ENCODE measurements around the gene PYURF.

DNA sequence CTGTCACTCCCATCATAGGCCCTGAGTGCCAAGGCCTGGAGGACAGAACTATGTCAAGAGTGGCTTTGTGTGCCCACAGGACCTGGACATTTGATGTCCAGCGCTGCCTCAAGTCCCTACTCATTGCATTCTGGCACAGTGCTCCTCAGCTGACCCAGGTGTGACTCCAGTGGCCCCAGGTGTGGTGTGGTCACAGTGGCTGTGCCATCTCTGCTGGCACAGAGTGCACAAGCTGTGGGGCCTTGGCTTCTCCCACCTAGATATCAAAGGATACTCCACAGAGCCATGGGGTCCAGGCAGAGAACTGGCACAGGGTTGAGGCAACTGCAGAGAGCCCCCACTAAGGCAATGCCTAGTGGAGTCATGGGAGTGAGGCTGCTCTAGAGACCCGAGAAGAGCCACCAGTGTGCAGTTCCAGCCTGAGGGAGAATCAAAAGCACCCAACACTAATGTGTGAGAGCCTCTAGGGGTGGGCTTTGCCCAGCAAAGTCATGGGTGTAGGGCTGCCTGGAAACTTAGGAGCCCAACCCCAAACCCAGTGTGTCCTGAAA lies 25.6 kb downstream of the PYURF start:
- TF ChIP-seq CREB1 (IDR thresholded peaks at IDR 0.05; ENCODE audit: low read depth) (no peak), RAD21 (IDR thresholded peaks at IDR 0.05; ENCODE audit: low read depth) (no peak), FOXM1 (IDR thresholded peaks at IDR 0.05; ENCODE audit: borderline replicate concordance, low read depth) (no peak), EP300 (IDR thresholded peaks at IDR 0.05; ENCODE audit: borderline replicate concordance) (no peak), TEAD4 (IDR thresholded peaks at IDR 0.05) (no peak), NFIC (IDR thresholded peaks at IDR 0.05) (no peak), YY1 (IDR thresholded peaks at IDR 0.05; ENCODE audit: low read depth) (no peak), TCF12 (IDR thresholded peaks at IDR 0.05; ENCODE audit: low read depth) (no peak)
- TF ChIP-seq, protein P1, sequence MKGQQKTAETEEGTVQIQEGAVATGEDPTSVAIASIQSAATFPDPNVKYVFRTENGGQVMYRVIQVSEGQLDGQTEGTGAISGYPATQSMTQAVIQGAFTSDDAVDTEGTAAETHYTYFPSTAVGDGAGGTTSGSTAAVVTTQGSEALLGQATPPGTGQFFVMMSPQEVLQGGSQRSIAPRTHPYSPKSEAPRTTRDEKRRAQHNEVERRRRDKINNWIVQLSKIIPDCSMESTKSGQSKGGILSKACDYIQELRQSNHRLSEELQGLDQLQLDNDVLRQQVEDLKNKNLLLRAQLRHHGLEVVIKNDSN (IDR thresholded peaks at IDR 0.05): no peak
- TF ChIP-seq, protein P2, sequence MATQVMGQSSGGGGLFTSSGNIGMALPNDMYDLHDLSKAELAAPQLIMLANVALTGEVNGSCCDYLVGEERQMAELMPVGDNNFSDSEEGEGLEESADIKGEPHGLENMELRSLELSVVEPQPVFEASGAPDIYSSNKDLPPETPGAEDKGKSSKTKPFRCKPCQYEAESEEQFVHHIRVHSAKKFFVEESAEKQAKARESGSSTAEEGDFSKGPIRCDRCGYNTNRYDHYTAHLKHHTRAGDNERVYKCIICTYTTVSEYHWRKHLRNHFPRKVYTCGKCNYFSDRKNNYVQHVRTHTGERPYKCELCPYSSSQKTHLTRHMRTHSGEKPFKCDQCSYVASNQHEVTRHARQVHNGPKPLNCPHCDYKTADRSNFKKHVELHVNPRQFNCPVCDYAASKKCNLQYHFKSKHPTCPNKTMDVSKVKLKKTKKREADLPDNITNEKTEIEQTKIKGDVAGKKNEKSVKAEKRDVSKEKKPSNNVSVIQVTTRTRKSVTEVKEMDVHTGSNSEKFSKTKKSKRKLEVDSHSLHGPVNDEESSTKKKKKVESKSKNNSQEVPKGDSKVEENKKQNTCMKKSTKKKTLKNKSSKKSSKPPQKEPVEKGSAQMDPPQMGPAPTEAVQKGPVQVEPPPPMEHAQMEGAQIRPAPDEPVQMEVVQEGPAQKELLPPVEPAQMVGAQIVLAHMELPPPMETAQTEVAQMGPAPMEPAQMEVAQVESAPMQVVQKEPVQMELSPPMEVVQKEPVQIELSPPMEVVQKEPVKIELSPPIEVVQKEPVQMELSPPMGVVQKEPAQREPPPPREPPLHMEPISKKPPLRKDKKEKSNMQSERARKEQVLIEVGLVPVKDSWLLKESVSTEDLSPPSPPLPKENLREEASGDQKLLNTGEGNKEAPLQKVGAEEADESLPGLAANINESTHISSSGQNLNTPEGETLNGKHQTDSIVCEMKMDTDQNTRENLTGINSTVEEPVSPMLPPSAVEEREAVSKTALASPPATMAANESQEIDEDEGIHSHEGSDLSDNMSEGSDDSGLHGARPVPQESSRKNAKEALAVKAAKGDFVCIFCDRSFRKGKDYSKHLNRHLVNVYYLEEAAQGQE (IDR thresholded peaks at IDR 0.05; ENCODE audit: low read depth): no peak

Data from Ishikawa (cell line).